ENCODE data around the gene SUSD4.

The SUSD4 gene

GRCh38 chr1:223393275-223394214 is 29.6 kb upstream of the SUSD4 start, which contains the start of gene CCDC185:
CCDC185 (plus strand) TSS chr1:223393415; CDS start chr1:223393476, 61 bp downstream.
- no peak for DNase-seq
- TF ChIP-seq POLR2A (IDR thresholded peaks at IDR 0.05; ENCODE audit: low read length) (no peak), GATA1 (IDR thresholded peaks at IDR 0.05; ENCODE audit: low read depth, low read length) (no peak)

- no peak for DNase-seq
Measured at GRCh38 chr1:223390618-223391017, 26.6 kb upstream of the SUSD4 start.

GRCh38 chr1:223386013-223386412 is 22.0 kb upstream of the SUSD4 start:
- TF ChIP-seq POLR2A (IDR thresholded peaks at IDR 0.05; ENCODE audit: low read length) (no peak), GATA1 (IDR thresholded peaks at IDR 0.05; ENCODE audit: low read depth, low read length) (no peak)
- DNase-seq, result no peak

More at GRCh38 chr1:223390618-223391017, 26.6 kb upstream of the SUSD4 start:
- TF ChIP-seq POLR2A (IDR thresholded peaks at IDR 0.05; ENCODE audit: low read length), result no peak
- TF ChIP-seq GATA1 (IDR thresholded peaks at IDR 0.05; ENCODE audit: low read depth, low read length), result no peak

- DNase-seq, result no peak
- no peak for TF ChIP-seq POLR2A (IDR thresholded peaks at IDR 0.05; ENCODE audit: low read length)
- no peak for TF ChIP-seq GATA1 (IDR thresholded peaks at IDR 0.05; ENCODE audit: low read depth, low read length)
Measured at GRCh38 chr1:223378754-223379153, 14.8 kb upstream of the SUSD4 start.

- TF ChIP-seq POLR2A (IDR thresholded peaks at IDR 0.05; ENCODE audit: low read length) (no peak), GATA1 (IDR thresholded peaks at IDR 0.05; ENCODE audit: low read depth, low read length) (no peak)
- no peak for DNase-seq
Measured at GRCh38 chr1:223374064-223374610, 10.2 kb upstream of the SUSD4 start.

GRCh38 chr1:223364685-223365382 is 858 bp upstream of the SUSD4 start:
- DNase-seq, result no peak
- TF ChIP-seq POLR2A (IDR thresholded peaks at IDR 0.05; ENCODE audit: low read length) (no peak), GATA1 (IDR thresholded peaks at IDR 0.05; ENCODE audit: low read depth, low read length) (no peak)

GRCh38 chr1:223363057-223363855 is 720 bp downstream of the SUSD4 start:
- TF ChIP-seq POLR2A (IDR thresholded peaks at IDR 0.05; ENCODE audit: low read length), result no peak
- no peak for TF ChIP-seq GATA1 (IDR thresholded peaks at IDR 0.05; ENCODE audit: low read depth, low read length)
- DNase-seq, result no peak

GRCh38 chr1:223358826-223359225 is 5.2 kb downstream of the SUSD4 start:
- DNase-seq, result no peak
- no peak for TF ChIP-seq POLR2A (IDR thresholded peaks at IDR 0.05; ENCODE audit: low read length)
- no peak for TF ChIP-seq GATA1 (IDR thresholded peaks at IDR 0.05; ENCODE audit: low read depth, low read length)

- no peak for DNase-seq
Measured at GRCh38 chr1:223355699-223356098, 8.3 kb downstream of the SUSD4 start.

GRCh38 chr1:223353939-223354338 is 10.0 kb downstream of the SUSD4 start:
- TF ChIP-seq GATA1 (IDR thresholded peaks at IDR 0.05; ENCODE audit: low read depth, low read length), result no peak
- no peak for TF ChIP-seq POLR2A (IDR thresholded peaks at IDR 0.05; ENCODE audit: low read length)
- DNase-seq, result no peak

More at GRCh38 chr1:223355699-223356098, 8.3 kb downstream of the SUSD4 start:
- TF ChIP-seq POLR2A (IDR thresholded peaks at IDR 0.05; ENCODE audit: low read length) (no peak), GATA1 (IDR thresholded peaks at IDR 0.05; ENCODE audit: low read depth, low read length) (no peak)

- TF ChIP-seq POLR2A (IDR thresholded peaks at IDR 0.05; ENCODE audit: low read length), result no peak
- TF ChIP-seq GATA1 (IDR thresholded peaks at IDR 0.05; ENCODE audit: low read depth, low read length), result no peak
- DNase-seq, result no peak
Measured at GRCh38 chr1:223352944-223353343, 11.0 kb downstream of the SUSD4 start.

- TF ChIP-seq GATA1 (IDR thresholded peaks at IDR 0.05; ENCODE audit: low read depth, low read length), result no peak
- no peak for TF ChIP-seq POLR2A (IDR thresholded peaks at IDR 0.05; ENCODE audit: low read length)
- DNase-seq, result no peak
Measured at GRCh38 chr1:223350361-223350908, 13.5 kb downstream of the SUSD4 start.

- DNase-seq, result no peak
- no peak for TF ChIP-seq POLR2A (IDR thresholded peaks at IDR 0.05; ENCODE audit: low read length)
- no peak for TF ChIP-seq GATA1 (IDR thresholded peaks at IDR 0.05; ENCODE audit: low read depth, low read length)
Measured at GRCh38 chr1:223349241-223349640, 14.7 kb downstream of the SUSD4 start.

Measured in erythroblast (primary cell).